Suprapubic skin (tissue), 4 donors: Measurements from ENCODE around the gene APCDD1.

ENCODE experiments used
- CTCF ChIP-seq, 2 donors: fragments of 200-600 bp in 1 of 2; fragments of 450-650 bp in 1 of 2; sonication (generic) in 1 of 2; IDR thresholded peaks; one replicate each; pipeline ENCODE4 v1.5.1; 2016 to 2019; ENCODE audit warnings: antibody characterized with exemption in 2 of 2, mild to moderate bottlenecking in 1 of 2, moderate library complexity in 1 of 2
- EP300 ChIP-seq: sonication (generic); formaldehyde crosslinking; IDR thresholded peaks from one replicate; pipeline ENCODE4 v1.6.1; 2017; ENCODE audit warnings: antibody characterized with exemption
- POLR2A ChIP-seq, 2 donors: fragments of 450-650 bp; IDR thresholded peaks; one replicate each; pipeline ENCODE4 v1.6.1; 2017; ENCODE audit warnings: antibody characterized with exemption in 2 of 2, mild to moderate bottlenecking in 2 of 2, moderate library complexity in 2 of 2
- POLR2AphosphoS5 ChIP-seq, 3 donors: sonication (generic); formaldehyde crosslinking; IDR thresholded peaks; one replicate each; pipeline ENCODE4 v1.6.1; 2017; ENCODE audit warnings: antibody characterized with exemption in 3 of 3

GRCh38 chr18:10518595-10519255, 64.3 kb downstream of the APCDD1 start:
- TF ChIP-seq EP300 (no peak), POLR2A (IDR thresholded peaks at IDR 0.05) (no peak), CTCF (IDR thresholded peaks at IDR 0.05) (no peak), POLR2AphosphoS5 (IDR thresholded peaks at IDR 0.05) (no peak)
